Measurements from ENCODE around the gene PCNT.

The PCNT gene

DNA sequence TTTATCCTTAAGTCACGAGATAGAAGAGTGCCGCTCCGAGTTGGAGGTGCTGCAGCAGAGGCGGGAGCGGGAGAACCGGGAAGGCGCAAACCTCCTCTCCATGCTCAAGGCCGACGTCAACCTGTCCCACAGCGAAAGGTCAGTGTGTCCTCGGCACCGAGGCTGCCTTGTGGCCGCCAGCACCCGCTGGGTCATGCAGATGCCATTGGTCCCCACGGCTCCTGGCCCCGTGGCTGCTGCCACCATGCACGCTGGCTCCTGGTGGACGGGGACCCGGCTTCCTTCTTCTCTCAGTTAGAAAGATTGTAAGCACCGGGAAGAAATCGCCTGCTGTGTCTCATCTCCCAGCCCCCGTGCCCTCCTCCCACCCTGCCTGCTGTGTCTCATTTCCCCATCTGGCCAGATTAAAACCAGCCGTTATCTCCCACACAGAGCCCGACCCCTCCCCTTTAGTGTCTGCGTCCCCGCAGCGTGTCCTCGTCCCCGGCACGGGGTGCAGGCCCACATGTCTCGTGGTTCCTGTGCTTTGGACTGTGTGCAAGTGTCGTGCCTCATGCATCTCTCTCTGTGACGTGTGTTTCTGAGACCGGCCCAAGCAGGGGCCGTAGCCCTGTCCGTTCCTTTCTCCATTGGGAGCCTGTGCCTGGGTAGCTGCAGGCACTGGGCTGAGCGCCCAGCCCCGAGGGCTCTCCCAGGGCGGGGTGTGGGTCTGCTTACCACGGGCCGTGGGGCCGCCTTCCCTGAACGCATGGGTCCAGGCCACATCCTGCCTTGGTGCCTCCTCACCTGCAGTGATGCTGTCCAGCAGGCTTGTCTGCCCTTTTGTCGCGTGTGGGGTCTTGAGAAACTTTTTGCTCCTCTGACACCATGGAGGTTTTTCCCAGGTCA is 62.1 kb downstream of the PCNT start:
- DNase-seq (ENCODE audit: low read depth), result no peak
- TF ChIP-seq, protein P1, sequence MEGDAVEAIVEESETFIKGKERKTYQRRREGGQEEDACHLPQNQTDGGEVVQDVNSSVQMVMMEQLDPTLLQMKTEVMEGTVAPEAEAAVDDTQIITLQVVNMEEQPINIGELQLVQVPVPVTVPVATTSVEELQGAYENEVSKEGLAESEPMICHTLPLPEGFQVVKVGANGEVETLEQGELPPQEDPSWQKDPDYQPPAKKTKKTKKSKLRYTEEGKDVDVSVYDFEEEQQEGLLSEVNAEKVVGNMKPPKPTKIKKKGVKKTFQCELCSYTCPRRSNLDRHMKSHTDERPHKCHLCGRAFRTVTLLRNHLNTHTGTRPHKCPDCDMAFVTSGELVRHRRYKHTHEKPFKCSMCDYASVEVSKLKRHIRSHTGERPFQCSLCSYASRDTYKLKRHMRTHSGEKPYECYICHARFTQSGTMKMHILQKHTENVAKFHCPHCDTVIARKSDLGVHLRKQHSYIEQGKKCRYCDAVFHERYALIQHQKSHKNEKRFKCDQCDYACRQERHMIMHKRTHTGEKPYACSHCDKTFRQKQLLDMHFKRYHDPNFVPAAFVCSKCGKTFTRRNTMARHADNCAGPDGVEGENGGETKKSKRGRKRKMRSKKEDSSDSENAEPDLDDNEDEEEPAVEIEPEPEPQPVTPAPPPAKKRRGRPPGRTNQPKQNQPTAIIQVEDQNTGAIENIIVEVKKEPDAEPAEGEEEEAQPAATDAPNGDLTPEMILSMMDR (IDR thresholded peaks at IDR 0.05; ENCODE audit: control insufficient read depth, insufficient read depth, low read depth, low read length, missing control alignments), result no peak
- no peak overlapping the region for H3K4me3 ChIP-seq (ENCODE audit: control insufficient read depth, low read depth, low read length)

DNA sequence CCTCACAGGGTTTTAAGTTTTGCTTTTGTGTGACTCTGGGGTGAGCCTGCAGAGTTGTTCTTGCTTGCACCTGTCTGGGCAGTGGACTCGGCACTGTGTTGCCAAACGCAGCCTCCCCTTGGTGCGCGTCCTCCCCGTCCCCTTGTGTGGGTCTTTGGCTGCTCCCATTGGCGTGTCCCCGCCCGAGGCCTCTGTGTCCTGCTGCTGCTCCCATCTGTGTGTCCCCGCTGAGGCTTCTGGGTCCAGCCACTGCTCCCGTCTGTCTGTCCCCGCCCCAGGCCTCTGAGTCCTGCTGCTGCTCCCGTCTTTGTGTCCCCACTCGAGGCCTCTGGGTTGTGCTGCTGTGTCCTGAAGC is 62.8 kb downstream of the PCNT start:
- TF ChIP-seq, protein P1 (IDR thresholded peaks at IDR 0.05; ENCODE audit: control insufficient read depth, insufficient read depth, low read depth, low read length, missing control alignments), result no peak
- DNase-seq (ENCODE audit: low read depth), result no peak
- H3K4me3 ChIP-seq (ENCODE audit: control insufficient read depth, low read depth, low read length), result no peak overlapping the region

DNA sequence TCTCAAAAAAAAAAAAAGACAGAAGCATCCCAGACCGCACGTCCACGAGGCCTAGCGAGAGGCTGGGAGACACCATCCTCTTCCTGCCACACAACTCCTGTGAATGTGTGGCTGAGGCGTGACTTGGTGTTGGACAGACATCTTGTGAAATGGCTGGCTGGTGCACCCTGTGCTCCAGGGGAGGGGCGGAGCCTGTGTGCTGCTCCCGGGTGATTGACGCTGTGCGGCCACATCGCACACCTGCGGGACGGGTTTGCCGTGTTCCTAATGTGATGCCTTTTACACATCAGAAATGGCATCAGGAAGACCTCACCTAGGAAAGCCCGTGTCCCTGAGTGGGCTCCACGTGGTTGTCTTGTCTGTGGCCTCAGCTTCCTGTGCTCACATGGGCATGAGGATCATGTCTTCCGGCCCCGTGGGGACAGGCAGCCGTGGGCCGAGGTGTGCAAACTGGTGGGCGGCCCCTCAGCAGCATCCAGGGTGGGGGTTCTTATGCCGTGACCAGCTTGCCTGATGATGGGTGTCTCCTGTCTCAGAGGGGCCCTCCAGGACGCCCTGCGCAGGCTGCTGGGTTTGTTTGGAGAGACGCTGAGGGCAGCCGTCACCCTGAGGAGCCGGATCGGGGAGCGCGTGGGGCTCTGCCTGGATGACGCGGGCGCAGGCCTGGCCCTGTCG is 64.4 kb downstream of the PCNT start:
- no peak for DNase-seq (ENCODE audit: low read depth)
- H3K4me3 ChIP-seq (ENCODE audit: control insufficient read depth, low read depth, low read length), result no peak overlapping the region
- TF ChIP-seq, protein P1 (IDR thresholded peaks at IDR 0.05; ENCODE audit: control insufficient read depth, insufficient read depth, low read depth, low read length, missing control alignments), result no peak

DNA sequence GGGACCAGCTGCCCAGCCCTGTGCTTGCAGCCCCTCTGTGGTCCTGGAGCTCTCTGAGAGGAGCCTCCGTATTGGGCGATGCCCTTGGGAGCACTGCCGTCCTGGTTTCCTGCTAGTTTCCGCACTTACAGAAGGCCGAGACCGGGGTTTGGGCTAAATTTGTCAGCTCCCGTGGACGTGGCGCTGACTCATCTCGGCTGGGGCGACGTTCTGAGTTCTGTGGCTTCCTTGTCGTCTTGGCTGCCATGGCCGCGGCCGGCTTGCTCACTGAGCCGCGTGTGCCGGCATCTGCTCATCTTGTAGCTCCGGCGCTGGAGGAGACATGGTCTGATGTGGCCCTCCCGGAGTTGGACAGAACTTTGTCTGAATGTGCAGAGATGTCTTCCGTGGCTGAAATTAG is 64.9 kb downstream of the PCNT start:
- DNase-seq (ENCODE audit: low read depth), result no peak
- H3K4me3 ChIP-seq (ENCODE audit: control insufficient read depth, low read depth, low read length), result no peak overlapping the region
- TF ChIP-seq, protein P1 (IDR thresholded peaks at IDR 0.05; ENCODE audit: control insufficient read depth, insufficient read depth, low read depth, low read length, missing control alignments), result no peak

DNA sequence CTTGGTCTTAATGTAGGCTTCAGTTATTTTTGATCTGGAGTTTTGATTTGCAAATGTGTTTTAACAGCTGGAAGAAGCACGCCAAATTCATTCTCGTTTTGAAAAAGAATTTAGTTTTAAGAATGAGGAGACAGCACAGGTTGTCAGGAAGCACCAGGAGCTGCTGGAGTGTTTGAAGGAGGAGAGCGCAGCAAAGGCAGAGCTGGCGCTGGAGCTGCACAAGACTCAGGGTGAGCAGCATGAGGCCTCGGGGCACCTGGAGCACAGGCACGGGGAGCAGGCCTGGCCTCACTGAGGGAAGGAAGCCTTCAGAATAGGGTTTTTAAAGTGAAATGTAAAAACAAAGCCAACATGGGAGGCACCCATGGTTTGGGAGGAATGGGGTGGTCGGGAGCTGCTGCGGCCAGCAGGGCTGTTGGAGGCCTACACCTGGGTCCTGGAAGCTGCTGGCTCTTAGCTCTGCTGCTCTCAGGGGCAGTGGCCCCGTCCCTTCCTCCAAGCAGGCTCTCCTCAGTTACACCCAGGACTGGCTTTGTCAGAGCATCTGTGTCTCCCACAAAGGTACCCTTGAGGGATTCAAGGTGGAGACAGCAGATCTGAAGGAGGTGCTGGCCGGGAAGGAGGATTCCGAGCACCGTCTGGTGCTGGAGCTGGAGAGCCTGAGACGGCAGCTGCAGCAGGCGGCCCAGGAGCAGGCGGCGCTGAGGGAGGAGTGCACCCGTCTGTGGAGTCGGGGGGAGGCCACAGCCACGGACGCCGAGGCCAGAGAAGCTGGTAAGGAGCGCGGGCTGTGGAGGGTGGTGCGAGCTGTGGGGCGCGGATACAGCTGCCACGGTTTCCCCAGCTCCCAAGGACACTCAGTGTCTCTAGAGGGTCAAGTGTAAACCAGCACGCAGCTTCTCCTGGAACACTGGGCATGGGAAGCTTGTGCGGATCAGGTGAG is 66.9 kb downstream of the PCNT start:
- H3K4me3 ChIP-seq (ENCODE audit: control insufficient read depth, low read depth, low read length), result no peak overlapping the region
- no peak for DNase-seq (ENCODE audit: low read depth)
- TF ChIP-seq, protein P1 (IDR thresholded peaks at IDR 0.05; ENCODE audit: control insufficient read depth, insufficient read depth, low read depth, low read length, missing control alignments), result no peak

DNA sequence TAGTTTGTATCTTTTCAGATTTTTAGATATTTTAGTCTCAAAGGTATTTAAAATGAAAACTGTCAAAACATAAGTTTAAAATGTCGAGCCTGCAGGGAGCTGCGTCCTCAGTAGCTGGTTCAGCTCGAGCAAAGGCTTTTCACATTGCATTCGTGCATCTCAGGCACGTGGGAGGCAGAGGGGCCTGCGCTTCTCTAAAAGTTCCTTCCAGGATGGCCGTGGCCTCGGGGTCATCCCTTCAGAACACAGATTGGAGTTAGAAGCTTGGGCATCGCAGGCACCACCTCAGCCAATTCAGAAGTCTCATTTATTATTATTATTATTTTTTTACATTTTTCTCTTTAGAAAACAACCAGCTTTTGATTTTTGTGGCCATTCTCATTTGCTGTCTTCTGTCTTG is 67.8 kb downstream of the PCNT start:
- TF ChIP-seq, protein P1 (IDR thresholded peaks at IDR 0.05; ENCODE audit: control insufficient read depth, insufficient read depth, low read depth, low read length, missing control alignments), result no peak
- no peak for DNase-seq (ENCODE audit: low read depth)
- no peak overlapping the region for H3K4me3 ChIP-seq (ENCODE audit: control insufficient read depth, low read depth, low read length)

Measured in AG09309 (cell line).